Upper lobe of left lung (tissue), 6 donors: ENCODE measurements around the gene DMAC2L. TPM values are rescaled to one million over a fixed set of nuclear protein-coding genes. Genes with fewer than 3 reads are reported as not detected.
"Not testable (repeated sequence)": the region's sequence is repeated elsewhere in the genome, so short reads cannot be mapped to it uniquely, and the experiment has no call there.

Experiments
- ATAC-seq, 2 donors: fragments of 200-7000 bp; cut with Tn5 transposase; one replicate each; pipeline ENCODE4 v1.9.1; 2022; ENCODE audit warnings: mild to moderate bottlenecking in 2 of 2, moderate library complexity in 2 of 2; ENCODE audit not compliant: low FRiP score in 2 of 2
- DNase-seq, 2 donors: peaks; one replicate each; pipeline ENCODE4 v3.0.0-alpha.2; 2019 to 2020
- H3K27ac ChIP-seq, 4 donors: fragments of 200-600 bp; sonication (generic); one replicate each; pipeline ENCODE4 v1.5.1; 2016 to 2019
- H3K27me3 ChIP-seq, 4 donors: fragments of 200-600 bp; sonication (generic); one replicate each; pipeline ENCODE4 v1.5.1; 2017 to 2019
- H3K36me3 ChIP-seq, 4 donors: fragments of 200-600 bp; sonication (generic); one replicate each; pipeline ENCODE4 v1.5.1; 2016 to 2019
- H3K4me1 ChIP-seq, 4 donors: fragments of 200-600 bp; sonication (generic); one replicate each; pipeline ENCODE4 v1.5.1; 2018 to 2019
- H3K4me3 ChIP-seq, 4 donors: fragments of 200-600 bp; sonication (generic); one replicate each; pipeline ENCODE4 v1.5.1; 2017 to 2019; ENCODE audit warnings: mild to moderate bottlenecking in 2 of 4, moderate library complexity in 1 of 4
- H3K9me3 ChIP-seq, 4 donors: fragments of 200-600 bp; sonication (generic); one replicate each; pipeline ENCODE4 v1.5.1; 2018 to 2019
- EP300 ChIP-seq, 4 donors: sonication (generic); formaldehyde crosslinking; IDR thresholded peaks; one replicate each; pipeline ENCODE4 v1.5.1; 2017; ENCODE audit warnings: antibody characterized with exemption in 4 of 4, control low read depth in 2 of 4
- POLR2A ChIP-seq, 4 donors: fragments of 450-650 bp; IDR thresholded peaks; one replicate each; pipeline ENCODE4 v1.5.1; 2016 to 2017; ENCODE audit warnings: antibody characterized with exemption in 4 of 4, mild to moderate bottlenecking in 2 of 4
- POLR2AphosphoS5 ChIP-seq, 2 donors: sonication (generic); formaldehyde crosslinking; IDR thresholded peaks; one replicate each; pipeline ENCODE4 v1.5.1; 2017; ENCODE audit warnings: antibody characterized with exemption in 2 of 2
- WGBS, 2 donors: methylation state at CpG; one replicate each; pipeline ENCODE4 v1.1.5; 2017 to 2018; 5-methylcytosine and 5-hydroxymethylcytosine counted together
- total RNA-seq, 6 donors: library from RNA; depleted of rRNA in 4 of 6; stranded (reverse); fragments of >200 nt in 4 of 6; gene quantifications; one replicate each; pipeline versions ENCODE4 v1.1.0 to v1.2.1, GENCODE V29; 2016 to 2021
- TF ChIP-seq, protein P1 (sequence below), 6 experiments: fragments of 450-650 bp in 4 of 6; fragments of 200-600 bp in 2 of 6; sonication (generic) in 2 of 6; IDR thresholded peaks; one replicate each; pipeline ENCODE4 v1.5.1; 2016 to 2019; ENCODE audit warnings: antibody characterized with exemption in 6 of 6
- donor health status: DM: no; HTN: no; CAD: no; lungs with moderate emphysema.
- donor health status: DM: no; HTN: yes; CAD: no; lungs with severe emphysema.

Gene DMAC2L
- total RNA-seq, 6 donors from 2014 or later: 13.5 to 23.7 (median 21.6) TPM

- H3K4me3 ChIP-seq: no peak overlapping the region
- no peak for TF ChIP-seq POLR2A (IDR thresholded peaks at IDR 0.05)
- TF ChIP-seq, protein P1, sequence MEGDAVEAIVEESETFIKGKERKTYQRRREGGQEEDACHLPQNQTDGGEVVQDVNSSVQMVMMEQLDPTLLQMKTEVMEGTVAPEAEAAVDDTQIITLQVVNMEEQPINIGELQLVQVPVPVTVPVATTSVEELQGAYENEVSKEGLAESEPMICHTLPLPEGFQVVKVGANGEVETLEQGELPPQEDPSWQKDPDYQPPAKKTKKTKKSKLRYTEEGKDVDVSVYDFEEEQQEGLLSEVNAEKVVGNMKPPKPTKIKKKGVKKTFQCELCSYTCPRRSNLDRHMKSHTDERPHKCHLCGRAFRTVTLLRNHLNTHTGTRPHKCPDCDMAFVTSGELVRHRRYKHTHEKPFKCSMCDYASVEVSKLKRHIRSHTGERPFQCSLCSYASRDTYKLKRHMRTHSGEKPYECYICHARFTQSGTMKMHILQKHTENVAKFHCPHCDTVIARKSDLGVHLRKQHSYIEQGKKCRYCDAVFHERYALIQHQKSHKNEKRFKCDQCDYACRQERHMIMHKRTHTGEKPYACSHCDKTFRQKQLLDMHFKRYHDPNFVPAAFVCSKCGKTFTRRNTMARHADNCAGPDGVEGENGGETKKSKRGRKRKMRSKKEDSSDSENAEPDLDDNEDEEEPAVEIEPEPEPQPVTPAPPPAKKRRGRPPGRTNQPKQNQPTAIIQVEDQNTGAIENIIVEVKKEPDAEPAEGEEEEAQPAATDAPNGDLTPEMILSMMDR (IDR thresholded peaks at IDR 0.05): no peak
- TF ChIP-seq POLR2AphosphoS5 (IDR thresholded peaks at IDR 0.05): no peak
- no peak for TF ChIP-seq EP300 (IDR thresholded peaks at IDR 0.05)
- H3K27me3 ChIP-seq: no peaks in the 10 kb centered on the region
- 68 to 73% methylated on average over 5 of the region's 5 CpGs for WGBS, 2 donors
- H3K27ac ChIP-seq: no peak overlapping the region
- H3K4me1 ChIP-seq: peaks cover 13 to 18% (median 14%) of the 10 kb centered on the region in 4 donors
- no peaks in the 10 kb centered on the region for H3K9me3 ChIP-seq
- peaks cover 0 to 7% (median 3%) of the 10 kb centered on the region in 4 donors for H3K36me3 ChIP-seq
- DNase-seq: no peak
- no peak for ATAC-seq
Measured at GRCh38 chr14:50359631-50360030, 47.5 kb downstream of the DMAC2L start.

DNA sequence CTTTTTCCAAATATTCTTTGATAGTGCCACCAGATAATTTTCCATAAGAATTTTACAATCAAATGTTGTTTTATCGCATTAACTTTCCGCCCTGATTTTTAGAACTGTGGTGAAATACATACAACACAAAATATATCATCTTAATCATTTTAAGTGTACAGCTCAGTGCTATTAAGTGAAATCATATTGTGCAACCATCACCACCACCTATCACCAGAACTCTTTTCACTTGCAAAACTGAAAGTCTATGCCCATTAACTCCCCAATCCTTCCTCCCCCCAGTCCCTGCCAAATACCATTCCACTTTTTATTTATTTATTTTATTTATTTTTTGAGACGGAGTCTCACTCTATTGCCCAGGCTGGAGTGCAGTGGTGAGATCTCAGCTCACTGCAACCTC, 48.0 kb downstream of the DMAC2L start:
- Histone ChIP-seq H3K4me1 (peaks cover 15 to 18% (median 17%) of the 10 kb centered on the region in 4 donors), H3K36me3 (peaks cover 0 to 7% (median 3%) of the 10 kb centered on the region in 4 donors), H3K27ac (no peak overlapping the region), H3K9me3 (no peaks in the 10 kb centered on the region), H3K4me3 (no peak overlapping the region), H3K27me3 (no peaks in the 10 kb centered on the region)
- ATAC-seq (no peak), DNase-seq (no peak)
- WGBS, 2 donors: 84 to 90% methylated on average over 3 of the region's 3 CpGs
- TF ChIP-seq EP300 (IDR thresholded peaks at IDR 0.05) (no peak), POLR2A (IDR thresholded peaks at IDR 0.05) (no peak), POLR2AphosphoS5 (IDR thresholded peaks at IDR 0.05) (no peak)
- TF ChIP-seq, protein P1 (IDR thresholded peaks at IDR 0.05): no peak

DNA sequence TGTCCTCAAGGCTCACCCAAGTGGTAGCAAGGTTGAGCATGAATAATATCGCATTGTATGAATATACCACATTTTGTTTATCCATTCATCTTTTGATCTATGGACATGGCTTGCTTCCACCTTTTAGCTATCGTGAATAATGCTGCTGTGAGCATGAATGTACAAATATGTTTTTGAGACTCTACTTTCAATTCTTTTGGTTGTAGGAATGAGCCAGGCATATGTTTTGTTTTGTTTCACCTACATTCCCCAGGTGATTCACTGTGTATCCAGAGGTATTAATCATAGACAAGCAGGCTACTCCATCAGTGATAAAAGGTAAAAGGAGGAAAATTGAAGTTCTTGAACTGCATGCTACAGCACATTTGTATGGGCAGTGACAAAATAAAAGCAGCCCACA, 48.7 kb downstream of the DMAC2L start:
- Histone ChIP-seq H3K36me3 (peaks cover 0 to 7% (median 3%) of the 10 kb centered on the region in 4 donors), H3K27me3 (no peaks in the 10 kb centered on the region), H3K4me1 (peaks cover 15 to 19% (median 18%) of the 10 kb centered on the region in 4 donors), H3K27ac (no peak overlapping the region), H3K4me3 (no peak overlapping the region), H3K9me3 (no peaks in the 10 kb centered on the region)
- no peak for ATAC-seq
- DNase-seq: no peak
- TF ChIP-seq, protein P1 (IDR thresholded peaks at IDR 0.05): no peak
- TF ChIP-seq POLR2A (IDR thresholded peaks at IDR 0.05) (no peak), EP300 (IDR thresholded peaks at IDR 0.05) (no peak), POLR2AphosphoS5 (IDR thresholded peaks at IDR 0.05) (no peak)
- WGBS, 2 donors: 84 to 92% methylated on average over 2 of the region's 2 CpGs

DNA sequence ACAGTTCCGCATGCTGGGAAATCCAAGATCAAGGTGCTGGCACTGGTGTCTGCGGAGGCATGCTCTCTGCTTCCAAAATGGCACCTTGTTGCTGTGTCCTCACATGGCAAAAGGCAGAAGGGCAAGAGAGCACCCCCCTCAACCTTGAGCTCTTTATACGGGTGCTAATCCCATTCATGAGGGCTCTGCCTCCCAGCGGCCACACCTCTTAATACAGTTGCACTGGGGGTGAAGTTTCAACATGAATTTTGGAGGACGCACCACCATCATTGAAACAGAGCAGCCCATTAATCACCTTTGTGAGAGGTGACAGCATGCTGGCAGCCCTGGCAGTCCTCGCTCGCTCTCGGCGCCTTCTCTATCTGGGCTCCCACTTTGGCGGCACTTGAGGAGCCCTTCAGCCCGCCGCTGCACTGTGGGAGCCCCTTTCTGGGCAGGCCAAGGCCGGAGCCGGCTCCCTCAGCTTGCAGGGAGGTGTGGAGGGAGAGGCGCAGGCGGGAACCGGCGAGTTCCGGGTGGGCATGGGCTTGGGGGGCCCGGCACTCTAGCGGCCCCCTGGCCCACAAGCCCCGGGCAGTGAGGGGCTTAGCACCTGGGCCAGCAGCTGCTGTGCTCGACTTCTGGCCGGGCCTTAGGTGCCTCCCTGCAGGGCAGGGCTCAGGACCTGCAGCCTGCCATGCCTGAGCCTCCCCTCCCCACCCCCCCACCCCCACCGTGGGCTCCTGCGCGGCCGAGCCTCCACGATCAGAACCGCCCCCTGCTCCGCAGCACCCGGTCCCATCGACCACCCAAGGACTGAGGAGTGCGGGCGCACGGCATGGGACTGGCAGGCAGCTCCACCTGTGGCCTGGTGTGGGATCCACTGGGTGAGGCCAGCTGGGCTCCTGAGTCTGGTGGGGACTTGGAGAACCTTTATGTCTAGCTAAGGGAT, 49.6 kb downstream of the DMAC2L start:
- H3K27me3 ChIP-seq: not testable (repeated sequence)

DNA sequence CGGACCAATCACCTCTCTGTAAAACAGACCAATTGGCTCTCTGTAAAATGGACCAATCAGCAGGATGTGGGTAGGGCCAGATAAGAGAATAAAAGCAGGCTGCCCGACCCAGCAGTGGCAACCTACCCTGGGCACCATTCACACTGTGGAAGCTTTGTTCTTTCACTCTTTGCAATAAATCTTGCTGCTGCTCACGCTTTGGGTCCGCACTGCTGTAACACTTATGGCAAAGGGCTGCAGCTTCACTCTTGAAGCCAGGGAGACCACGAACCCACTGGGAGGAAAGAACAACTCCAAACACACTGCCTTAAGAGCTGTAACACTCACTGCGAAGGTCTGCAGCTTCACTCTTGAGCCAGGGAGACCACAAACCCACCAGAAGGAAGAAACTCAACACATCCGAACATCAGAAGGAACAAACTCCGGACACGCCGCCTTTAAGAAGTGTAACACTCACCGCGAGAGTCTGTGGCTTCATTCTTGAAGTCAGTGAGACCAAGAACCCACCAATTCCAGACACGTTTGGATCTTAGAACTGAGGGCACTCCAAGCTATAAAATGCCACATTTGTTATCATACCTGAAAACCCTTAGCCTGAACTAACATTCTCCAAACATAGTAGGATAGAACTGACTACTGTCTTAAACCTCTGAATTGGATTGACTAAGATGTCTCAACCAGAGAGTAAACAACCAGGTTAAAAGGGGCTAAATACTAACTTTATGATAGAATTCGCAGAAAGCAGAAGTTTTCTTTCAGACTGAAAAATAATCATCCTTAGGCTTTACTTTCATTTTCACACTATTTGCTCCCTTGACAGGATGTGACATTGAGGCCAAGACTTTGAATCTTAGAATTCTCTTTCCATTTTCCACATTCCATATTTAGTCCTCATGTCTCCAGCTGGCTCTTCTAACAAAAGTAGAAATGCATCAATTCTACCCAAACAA, 50.9 kb downstream of the DMAC2L start:
- TF ChIP-seq POLR2A (IDR thresholded peaks at IDR 0.05) (peak in 1 of 4 donors; percentile 50), EP300 (IDR thresholded peaks at IDR 0.05) (no peak)
- DNase-seq (no peak), ATAC-seq (peak in 1 of 2 donors; percentile 23)
- Histone ChIP-seq H3K9me3 (no peaks in the 10 kb centered on the region), H3K27ac (peak overlapping the region; percentile 34 to 83 (median 72)), H3K4me3 (peak overlapping the region in 3 of 4 donors; percentile 24 to 33 (median 30)), H3K4me1 (peaks cover 15 to 19% (median 18%) of the 10 kb centered on the region in 4 donors), H3K36me3 (peaks cover 0 to 2% (median under 1%) of the 10 kb centered on the region in 4 donors), H3K27me3 (no peaks in the 10 kb centered on the region)
- WGBS, 2 donors: 49 to 73% methylated on average over 14 of the region's 14 CpGs

More for the DNA sequence above, 49.6 kb downstream of the DMAC2L start:
- peak in 1 of 2 donors; percentile 62 for DNase-seq
- not testable (repeated sequence) for H3K27ac ChIP-seq, H3K36me3 ChIP-seq, H3K4me3 ChIP-seq, H3K9me3 ChIP-seq, ATAC-seq
- 99% methylated on average over 17 of the region's 36 CpGs for WGBS, 2 donors
- H3K4me1 ChIP-seq: peaks cover 15 to 19% (median 18%) of the 10 kb centered on the region in 4 donors
